HepG2 (cell line): Measurements from ENCODE around the gene MYOZ1. TPM values are rescaled to one million over a fixed set of nuclear protein-coding genes. Genes with fewer than 3 reads are reported as not detected.
A peak's percentile ranks its signal among the peaks of the same experiment; 100 is the strongest.

Source experiments
- CBX2 ChIP-seq, 2 experiments: fragments of 200-600 bp in 1 of 2; sonication (generic); formaldehyde crosslinking in 1 of 2; IDR thresholded peaks; 2 replicates each; pipeline versions ENCODE4 v1.7.0 to v1.8.1; 2018 to 2022; ENCODE audit warnings: low read depth in 2 of 2, low read length in 1 of 2, mild to moderate bottlenecking in 1 of 2, missing genetic modification reagents in 1 of 2
- CEBPB ChIP-seq: IDR thresholded peaks from 2 replicates; pipeline ENCODE4 v1.6.1; 2011; ENCODE audit warnings: low read depth, low read length, improper control_type of control experiment, borderline replicate concordance
- HOXA9 ChIP-seq: sonication (generic); formaldehyde crosslinking; IDR thresholded peaks from 2 replicates; pipeline ENCODE4 v1.8.1; 2022; ENCODE audit warnings: missing genetic modification reagents, mild to moderate bottlenecking, moderate library complexity, borderline replicate concordance
- KLF16 ChIP-seq, 2 experiments: sonication (generic) in 1 of 2; formaldehyde crosslinking in 1 of 2; IDR thresholded peaks; 2 replicates each; pipeline versions ENCODE4 v1.6.1 to v1.8.0; 2016 to 2023; ENCODE audit warnings: missing genetic modification reagents in 2 of 2, missing compliant biosample characterization in 1 of 2
- NAIF1 ChIP-seq: sonication (generic); formaldehyde crosslinking; IDR thresholded peaks from 2 replicates; pipeline ENCODE4 v1.5.0; 2020; ENCODE audit warnings: mild to moderate bottlenecking, missing genetic modification reagents, borderline replicate concordance
- NRL ChIP-seq: sonication (generic); formaldehyde crosslinking; IDR thresholded peaks from 2 replicates; pipeline ENCODE4 v1.5.0; 2020; ENCODE audit warnings: missing genetic modification reagents, mild to moderate bottlenecking, moderate library complexity, borderline replicate concordance
- SIX1 ChIP-seq: sonication (generic); formaldehyde crosslinking; IDR thresholded peaks from 2 replicates; pipeline ENCODE4 v1.4.0; 2020; ENCODE audit warnings: missing genetic modification reagents, borderline replicate concordance
- SMYD3 ChIP-seq: sonication (generic); formaldehyde crosslinking; IDR thresholded peaks from 2 replicates; pipeline ENCODE4 v1.8.1; 2023; ENCODE audit warnings: mild to moderate bottlenecking, missing genetic modification reagents
- SP1 ChIP-seq, 2 experiments: fragments of 450-650 bp in 1 of 2; sonication (generic) in 1 of 2; formaldehyde crosslinking in 1 of 2; IDR thresholded peaks; 2 replicates each; pipeline versions ENCODE4 v1.4.0 to v1.6.1; 2016 to 2020; ENCODE audit warnings: missing genetic modification reagents in 1 of 2
- YY1 ChIP-seq: IDR thresholded peaks from 2 replicates; pipeline ENCODE4 v1.6.1; 2011; ENCODE audit warnings: low read length, low read depth, moderate library complexity, mild to moderate bottlenecking; ENCODE audit not compliant: insufficient read depth, insufficient replicate concordance
- ZBTB38 ChIP-seq: sonication (generic); formaldehyde crosslinking; IDR thresholded peaks from 2 replicates; pipeline ENCODE4 v1.5.1; 2020; ENCODE audit warnings: mild to moderate bottlenecking, missing genetic modification reagents
- ZFP62 ChIP-seq: sonication (generic); formaldehyde crosslinking; IDR thresholded peaks from 2 replicates; pipeline ENCODE4 v1.4.0; 2020; ENCODE audit warnings: missing genetic modification reagents
- ZFY ChIP-seq: sonication (generic); formaldehyde crosslinking; IDR thresholded peaks from 2 replicates; pipeline ENCODE4 v1.4.0; 2020; ENCODE audit warnings: missing genetic modification reagents
- ZNF232 ChIP-seq: sonication (generic); formaldehyde crosslinking; IDR thresholded peaks from 2 replicates; pipeline ENCODE4 v1.4.0; 2020; ENCODE audit warnings: missing genetic modification reagents, borderline replicate concordance
- ZNF784 ChIP-seq: sonication (generic); formaldehyde crosslinking; IDR thresholded peaks from 2 replicates; pipeline ENCODE4 v1.5.1; 2020; ENCODE audit warnings: missing genetic modification reagents, mild to moderate bottlenecking, borderline replicate concordance
- ZNF83 ChIP-seq: sonication (generic); formaldehyde crosslinking; IDR thresholded peaks from 2 replicates; pipeline ENCODE4 v1.4.0; 2020; ENCODE audit warnings: missing genetic modification reagents, mild to moderate bottlenecking, borderline replicate concordance
- ZSCAN25 ChIP-seq: sonication (generic); formaldehyde crosslinking; IDR thresholded peaks from 2 replicates; pipeline ENCODE4 v1.8.0; 2022; ENCODE audit warnings: mild to moderate bottlenecking, missing genetic modification reagents
- ZXDC ChIP-seq: sonication (generic); formaldehyde crosslinking; IDR thresholded peaks from 2 replicates; pipeline ENCODE4 v1.5.0; 2020; ENCODE audit warnings: mild to moderate bottlenecking, missing genetic modification reagents
- polyA plus RNA-seq, 8 experiments: library from polyadenylated mRNA; depleted of rRNA in 3 of 8; stranded (reverse) in 7 of 8; unstranded in 1 of 8; fragments of >200 nt; fragmentation: Illumina TruSeq in 4 of 8; extraction: Trizol in 4 of 8; gene quantifications; 2 replicates each; pipeline versions ENCODE4 v1.2.1 to v1.2.3, GENCODE V29; 2011 to 2016; ENCODE audit warnings: low read depth in 4 of 8, missing spikeins in 1 of 8, mixed read lengths in 1 of 8; ENCODE audit not compliant: insufficient read depth in 1 of 8
- total RNA-seq, 5 experiments: library from RNA; depleted of rRNA; stranded (reverse); fragments of >200 nt; fragmentation: Illumina TruSeq; extraction: Trizol; gene quantifications; 2 replicates each; pipeline ENCODE4 v1.2.3, GENCODE V29; 2016; ENCODE audit warnings: low read depth in 1 of 5
- TF ChIP-seq, protein P1 (sequence below): sonication (generic); formaldehyde crosslinking; IDR thresholded peaks from 2 replicates; pipeline ENCODE4 v1.8.1; 2022; ENCODE audit warnings: low read depth, mild to moderate bottlenecking, missing genetic modification reagents

MYOZ1 gene
- total and polyA plus RNA-seq, 2 of the 13 experiments (the other 11 are each of a cell fraction or from before 2014, with no cell fraction given): not detected

- TF ChIP-seq ZXDC (CRISPR knock-in tag): no peak
- no peak for TF ChIP-seq CEBPB
- TF ChIP-seq, protein P1, sequence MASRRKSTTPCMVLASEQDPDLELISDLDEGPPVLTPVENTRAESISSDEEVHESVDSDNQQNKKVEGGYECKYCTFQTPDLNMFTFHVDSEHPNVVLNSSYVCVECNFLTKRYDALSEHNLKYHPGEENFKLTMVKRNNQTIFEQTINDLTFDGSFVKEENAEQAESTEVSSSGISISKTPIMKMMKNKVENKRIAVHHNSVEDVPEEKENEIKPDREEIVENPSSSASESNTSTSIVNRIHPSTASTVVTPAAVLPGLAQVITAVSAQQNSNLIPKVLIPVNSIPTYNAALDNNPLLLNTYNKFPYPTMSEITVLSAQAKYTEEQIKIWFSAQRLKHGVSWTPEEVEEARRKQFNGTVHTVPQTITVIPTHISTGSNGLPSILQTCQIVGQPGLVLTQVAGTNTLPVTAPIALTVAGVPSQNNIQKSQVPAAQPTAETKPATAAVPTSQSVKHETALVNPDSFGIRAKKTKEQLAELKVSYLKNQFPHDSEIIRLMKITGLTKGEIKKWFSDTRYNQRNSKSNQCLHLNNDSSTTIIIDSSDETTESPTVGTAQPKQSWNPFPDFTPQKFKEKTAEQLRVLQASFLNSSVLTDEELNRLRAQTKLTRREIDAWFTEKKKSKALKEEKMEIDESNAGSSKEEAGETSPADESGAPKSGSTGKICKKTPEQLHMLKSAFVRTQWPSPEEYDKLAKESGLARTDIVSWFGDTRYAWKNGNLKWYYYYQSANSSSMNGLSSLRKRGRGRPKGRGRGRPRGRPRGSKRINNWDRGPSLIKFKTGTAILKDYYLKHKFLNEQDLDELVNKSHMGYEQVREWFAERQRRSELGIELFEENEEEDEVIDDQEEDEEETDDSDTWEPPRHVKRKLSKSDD: peak; percentile 95
- no peak for TF ChIP-seq ZFP62
- peak in 1 of 2 experiments; percentile 76; a peak in 2 of 4 replicates for TF ChIP-seq KLF16 (CRISPR knock-in tag; IDR thresholded peaks at IDR 0.05)
- peak; percentile 76 for TF ChIP-seq ZFY (CRISPR knock-in tag)
- no peak for TF ChIP-seq SP1 (IDR thresholded peaks at IDR 0.05)
- TF ChIP-seq SP1 (CRISPR knock-in tag; IDR thresholded peaks at IDR 0.05): no peak
- no peak for TF ChIP-seq NRL (CRISPR knock-in tag)
- TF ChIP-seq ZNF784 (CRISPR knock-in tag): 0 out of 2 replicates have a peak, but pooled peaks have one; percentile 35
- TF ChIP-seq SIX1: no peak
- no peak for TF ChIP-seq ZSCAN25 (CRISPR knock-in tag)
- TF ChIP-seq YY1: peak; percentile 96
- peak; percentile 62; the same call in 1 of the 2 replicates for TF ChIP-seq HOXA9
- no peak for TF ChIP-seq ZNF83 (CRISPR knock-in tag)
- TF ChIP-seq ZNF232: peak; percentile 38; the same call in 1 of the 2 replicates
- no peak for TF ChIP-seq CBX2 (IDR thresholded peaks at IDR 0.05; ENCODE audit: low read depth, low read length)
- no peak for TF ChIP-seq CBX2 (CRISPR knock-in tag; IDR thresholded peaks at IDR 0.05; ENCODE audit: low read depth)
- no peak; the same call in 1 of the 2 replicates for TF ChIP-seq ZBTB38
- TF ChIP-seq SMYD3: no peak; the same call in 1 of the 2 replicates
- no peak for TF ChIP-seq NAIF1 (CRISPR knock-in tag)
Observed at GRCh38 chr10:73625884-73626752, 15.2 kb downstream of the MYOZ1 start (continued).
